ENCODE measurements around the gene TMEM209. TPM values are rescaled to one million over a fixed set of nuclear protein-coding genes. Genes with fewer than 3 reads are reported as not detected.
"Not testable (repeated sequence)": the region's sequence is repeated elsewhere in the genome, so short reads cannot be mapped to it uniquely, and the experiment has no call there.

TMEM209 gene
- polyA plus RNA-seq, 1 donor (not counting 4 experiments of a cell fraction or from before 2014, with no cell fraction given), result 20.0 TPM

GRCh38 chr7:130147710-130148325 lies 57.4 kb downstream of the TMEM209 start:
- Histone ChIP-seq H3K9me1 (ENCODE audit: control insufficient read depth, extremely low read depth, insufficient read depth, low read length) (no peaks in the 10 kb centered on the region), H4K20me1 (ENCODE audit: control insufficient read depth, extremely low read depth, insufficient read depth, low read length) (no peaks in the 10 kb centered on the region), H3K79me2 (ENCODE audit: control insufficient read depth, insufficient read depth, low read length) (no peaks in the 10 kb centered on the region), H3K4me1 (ENCODE audit: control insufficient read depth, extremely low read depth, insufficient read depth, low read length) (no peaks in the 10 kb centered on the region), H3K4me2 (ENCODE audit: control insufficient read depth, extremely low read depth, insufficient read depth, low read depth, low read length) (no peak overlapping the region), H3K9me3 (ENCODE audit: control insufficient read depth, low read depth, low read length) (no peaks in the 10 kb centered on the region), H3K36me3 (ENCODE audit: control insufficient read depth in 2 of 2, extremely low read depth in 1 of 2, insufficient read depth in 2 of 2, low read length in 2 of 2) (no peaks in the 10 kb centered on the region), H3K27me3 (ENCODE audit: control insufficient read depth, extremely low read depth, insufficient read depth, low read length) (peaks cover 4% of the 10 kb centered on the region), H2AFZ (ENCODE audit: control insufficient read depth, low read length) (no peak overlapping the region), H3K4me3 (ENCODE audit: control insufficient read depth in 2 of 3, extremely low read depth in 1 of 3, insufficient read depth in 2 of 3, low read depth in 1 of 3, low read length in 3 of 3) (no peak overlapping the region), H3K9ac (ENCODE audit: control insufficient read depth, extremely low read depth, insufficient read depth, low read length) (no peak overlapping the region), H3K27ac (ENCODE audit: control insufficient read depth, insufficient read depth, low read length) (no peak overlapping the region)
- no peak for TF ChIP-seq EZH2 (IDR thresholded peaks at IDR 0.05; ENCODE audit: low read length)
- TF ChIP-seq, protein P1, sequence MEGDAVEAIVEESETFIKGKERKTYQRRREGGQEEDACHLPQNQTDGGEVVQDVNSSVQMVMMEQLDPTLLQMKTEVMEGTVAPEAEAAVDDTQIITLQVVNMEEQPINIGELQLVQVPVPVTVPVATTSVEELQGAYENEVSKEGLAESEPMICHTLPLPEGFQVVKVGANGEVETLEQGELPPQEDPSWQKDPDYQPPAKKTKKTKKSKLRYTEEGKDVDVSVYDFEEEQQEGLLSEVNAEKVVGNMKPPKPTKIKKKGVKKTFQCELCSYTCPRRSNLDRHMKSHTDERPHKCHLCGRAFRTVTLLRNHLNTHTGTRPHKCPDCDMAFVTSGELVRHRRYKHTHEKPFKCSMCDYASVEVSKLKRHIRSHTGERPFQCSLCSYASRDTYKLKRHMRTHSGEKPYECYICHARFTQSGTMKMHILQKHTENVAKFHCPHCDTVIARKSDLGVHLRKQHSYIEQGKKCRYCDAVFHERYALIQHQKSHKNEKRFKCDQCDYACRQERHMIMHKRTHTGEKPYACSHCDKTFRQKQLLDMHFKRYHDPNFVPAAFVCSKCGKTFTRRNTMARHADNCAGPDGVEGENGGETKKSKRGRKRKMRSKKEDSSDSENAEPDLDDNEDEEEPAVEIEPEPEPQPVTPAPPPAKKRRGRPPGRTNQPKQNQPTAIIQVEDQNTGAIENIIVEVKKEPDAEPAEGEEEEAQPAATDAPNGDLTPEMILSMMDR (optimal IDR thresholded peaks at IDR 0.05 in 1 of 3, IDR thresholded peaks at IDR 0.05 in 1 of 3, conservative IDR thresholded peaks at IDR 0.05 in 1 of 3; ENCODE audit: extremely low read depth in 1 of 3, insufficient read depth in 2 of 3, low read length in 3 of 3), result no peak
- no peak for FAIRE-seq
- DNase-seq (ENCODE audit: low read depth, low spot score), result no peak
- dilution Hi-C loops (cut with MboI; ENCODE audit: extremely low pct_ligation_motif_present, low sequenced_read_pairs), result no loop called here

DNA sequence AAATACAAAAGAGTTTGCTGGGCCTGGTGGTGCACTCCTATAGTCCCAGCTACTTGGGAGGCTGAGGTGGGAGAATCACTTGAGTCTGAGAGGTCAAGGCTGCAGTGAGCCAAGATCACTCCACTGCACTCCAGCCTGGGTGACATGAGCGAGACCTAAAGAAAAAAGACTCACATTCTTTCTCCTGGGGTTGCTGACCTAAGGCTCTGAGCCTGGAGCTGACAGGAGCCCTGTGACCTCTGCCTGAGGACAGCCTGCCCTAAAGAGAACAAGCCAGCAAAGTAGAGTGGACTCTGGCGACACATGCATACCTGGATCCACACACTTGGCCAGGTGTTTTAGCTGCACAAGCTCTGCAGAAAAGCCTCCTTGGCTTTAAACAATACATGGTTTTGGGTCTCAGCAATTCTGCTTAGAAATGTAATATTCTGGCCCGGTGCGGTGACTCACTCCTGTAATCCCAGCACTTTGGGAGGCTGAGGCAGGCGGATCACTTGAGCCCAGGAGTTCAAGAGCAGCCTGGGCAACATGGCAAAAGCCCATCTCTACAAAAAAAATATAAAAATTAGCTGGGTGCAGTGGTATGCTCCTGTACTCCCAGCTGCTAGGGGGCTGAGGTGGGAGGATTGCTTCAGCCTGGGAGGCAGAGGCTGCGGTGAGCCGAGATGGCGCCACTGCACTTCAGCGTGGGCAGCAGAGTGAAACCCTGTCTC lies 58.4 kb downstream of the TMEM209 start:
- no peaks in the 10 kb centered on the region for H3K9me3 ChIP-seq (ENCODE audit: control insufficient read depth, low read depth, low read length)
- no peak for FAIRE-seq
- no peaks in the 10 kb centered on the region for H3K4me1 ChIP-seq (ENCODE audit: control insufficient read depth, extremely low read depth, insufficient read depth, low read length)
- TF ChIP-seq, protein P1 (optimal IDR thresholded peaks at IDR 0.05 in 1 of 3, IDR thresholded peaks at IDR 0.05 in 1 of 3, conservative IDR thresholded peaks at IDR 0.05 in 1 of 3; ENCODE audit: extremely low read depth in 1 of 3, insufficient read depth in 2 of 3, low read length in 3 of 3), result no peak
- no peak for TF ChIP-seq EZH2 (IDR thresholded peaks at IDR 0.05; ENCODE audit: low read length)
- no peak overlapping the region for H3K9ac ChIP-seq (ENCODE audit: control insufficient read depth, extremely low read depth, insufficient read depth, low read length)
- H3K4me3 ChIP-seq (ENCODE audit: control insufficient read depth in 2 of 3, extremely low read depth in 1 of 3, insufficient read depth in 2 of 3, low read depth in 1 of 3, low read length in 3 of 3), result no peak overlapping the region
- H3K27ac ChIP-seq (ENCODE audit: control insufficient read depth, insufficient read depth, low read length), result no peak overlapping the region
- no peak for DNase-seq (ENCODE audit: low read depth, low spot score)
- H3K27me3 ChIP-seq (ENCODE audit: control insufficient read depth, extremely low read depth, insufficient read depth, low read length), result peaks cover 4% of the 10 kb centered on the region
- no peaks in the 10 kb centered on the region for H3K79me2 ChIP-seq (ENCODE audit: control insufficient read depth, insufficient read depth, low read length)
- H4K20me1 ChIP-seq (ENCODE audit: control insufficient read depth, extremely low read depth, insufficient read depth, low read length), result no peaks in the 10 kb centered on the region
- no peaks in the 10 kb centered on the region for H3K36me3 ChIP-seq (ENCODE audit: control insufficient read depth in 2 of 2, extremely low read depth in 1 of 2, insufficient read depth in 2 of 2, low read length in 2 of 2)
- dilution Hi-C loops (cut with MboI; ENCODE audit: extremely low pct_ligation_motif_present, low sequenced_read_pairs), result no loop called here
- no peak overlapping the region for H2AFZ ChIP-seq (ENCODE audit: control insufficient read depth, low read length)
- no peaks in the 10 kb centered on the region for H3K9me1 ChIP-seq (ENCODE audit: control insufficient read depth, extremely low read depth, insufficient read depth, low read length)
- no peak overlapping the region for H3K4me2 ChIP-seq (ENCODE audit: control insufficient read depth, extremely low read depth, insufficient read depth, low read depth, low read length)

DNA sequence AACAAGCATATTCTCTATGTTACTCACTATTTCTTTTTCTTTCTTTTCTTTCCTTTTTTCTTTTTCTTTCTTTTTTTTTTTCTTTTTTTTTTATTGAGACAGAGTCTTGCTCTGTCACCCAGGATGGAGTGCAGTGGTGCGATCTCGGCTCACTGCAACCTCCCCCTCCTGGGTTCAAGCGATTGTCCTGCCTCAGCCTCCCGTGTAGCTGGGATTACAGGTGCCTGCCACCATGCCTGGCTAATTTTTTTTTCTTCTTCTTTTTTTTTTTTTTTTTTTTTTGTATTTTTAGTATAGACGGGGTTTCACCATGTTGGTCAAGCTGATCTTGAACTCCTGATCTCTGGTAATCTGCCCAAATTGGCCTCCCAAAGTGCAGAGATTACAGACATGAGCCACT lies 59.1 kb downstream of the TMEM209 start:
- H3K9ac ChIP-seq (ENCODE audit: control insufficient read depth, extremely low read depth, insufficient read depth, low read length); H3K27ac ChIP-seq (ENCODE audit: control insufficient read depth, insufficient read depth, low read length); DNase-seq (ENCODE audit: low read depth, low spot score); H3K36me3 ChIP-seq (ENCODE audit: control insufficient read depth in 2 of 2, extremely low read depth in 1 of 2, insufficient read depth in 2 of 2, low read length in 2 of 2); H3K27me3 ChIP-seq (ENCODE audit: control insufficient read depth, extremely low read depth, insufficient read depth, low read length); dilution Hi-C loops (cut with MboI; ENCODE audit: extremely low pct_ligation_motif_present, low sequenced_read_pairs); H3K9me1 ChIP-seq (ENCODE audit: control insufficient read depth, extremely low read depth, insufficient read depth, low read length); H3K4me1 ChIP-seq (ENCODE audit: control insufficient read depth, extremely low read depth, insufficient read depth, low read length); H3K4me3 ChIP-seq (ENCODE audit: control insufficient read depth in 2 of 3, extremely low read depth in 1 of 3, insufficient read depth in 2 of 3, low read depth in 1 of 3, low read length in 3 of 3); H3K79me2 ChIP-seq (ENCODE audit: control insufficient read depth, insufficient read depth, low read length); H2AFZ ChIP-seq (ENCODE audit: control insufficient read depth, low read length); H3K9me3 ChIP-seq (ENCODE audit: control insufficient read depth, low read depth, low read length); FAIRE-seq; H4K20me1 ChIP-seq (ENCODE audit: control insufficient read depth, extremely low read depth, insufficient read depth, low read length); H3K4me2 ChIP-seq (ENCODE audit: control insufficient read depth, extremely low read depth, insufficient read depth, low read depth, low read length): not testable (repeated sequence)

Measured in keratinocyte (primary cell).